GM06990 (cell line): Measurements from ENCODE around the gene USP32.

ENCODE experiments used
- DNase-seq: peaks from one replicate; pipeline ENCODE4 v3.0.0-alpha.2; 2011; ENCODE audit not compliant: insufficient read length; ENCODE audit errors: extremely low read depth
- H3K27me3 ChIP-seq: replicated peaks from 2 replicates; pipeline ENCODE4 v1.6.0; 2011; ENCODE audit warnings: low read length; ENCODE audit not compliant: control insufficient read depth, insufficient read depth
- H3K36me3 ChIP-seq: 2 replicates; pipeline ENCODE4 v1.5.1; 2011; ENCODE audit warnings: low read length; ENCODE audit not compliant: control insufficient read depth, insufficient read depth
- H3K4me3 ChIP-seq: replicated peaks from 2 replicates; pipeline ENCODE4 v1.5.1; 2011; ENCODE audit warnings: low read depth, mild to moderate bottlenecking, control low read depth, low read length
- CTCF ChIP-seq: IDR thresholded peaks from 2 replicates; pipeline ENCODE4 v1.5.1; 2011; ENCODE audit warnings: low read length, control low read depth, mild to moderate bottlenecking, inconsistent platforms; ENCODE audit not compliant: insufficient read depth, poor library complexity, severe bottlenecking

Gene USP32

DNA sequence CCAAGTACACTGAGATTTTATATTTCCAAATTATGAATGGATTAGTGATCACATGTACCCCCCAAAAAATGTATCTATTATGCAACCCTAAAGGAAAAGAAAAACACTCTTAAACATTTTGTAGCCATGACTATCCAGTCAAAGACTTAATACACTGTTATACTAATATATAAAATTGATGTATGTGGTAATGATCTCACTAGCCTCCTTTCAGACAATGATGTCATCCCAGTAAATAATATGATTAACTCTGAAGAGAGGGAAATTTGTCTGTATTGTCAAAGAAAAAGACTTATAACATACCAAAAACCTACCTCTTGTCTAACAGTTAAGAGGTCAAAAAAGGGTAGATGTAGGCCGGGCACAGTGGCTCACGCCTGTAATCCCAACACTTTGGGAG lies 80.7 kb downstream of the USP32 start:
- Histone ChIP-seq H3K4me3 (no peak overlapping the region), H3K36me3 (no peaks in the 10 kb centered on the region; the same call in none of the 2 replicates), H3K27me3 (no peaks in the 10 kb centered on the region)
- no peak for TF ChIP-seq CTCF
- no peak for DNase-seq

DNA sequence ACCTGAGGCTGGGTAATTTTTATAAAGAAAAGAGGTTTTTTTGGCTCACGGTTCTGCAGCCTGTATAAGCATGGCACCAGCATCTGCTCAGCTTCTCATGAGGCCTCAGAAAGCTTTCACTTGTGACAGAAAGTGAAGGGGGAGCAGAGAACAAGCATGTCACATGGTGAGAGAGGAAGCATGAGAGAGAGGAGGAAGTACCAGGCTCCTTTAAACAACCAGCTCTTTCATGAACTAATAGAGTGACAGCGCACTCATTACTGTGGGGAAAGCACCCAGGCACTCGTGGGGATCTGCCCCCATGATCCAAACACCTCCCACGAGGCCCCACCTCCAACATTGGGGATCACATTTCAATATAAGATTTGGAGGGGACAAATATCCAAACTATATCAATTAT lies 86.8 kb downstream of the USP32 start:
- no peak overlapping the region for H3K4me3 ChIP-seq
- DNase-seq = peak; percentile 44
- no peak for TF ChIP-seq CTCF
- no peaks in the 10 kb centered on the region for H3K27me3 ChIP-seq
- H3K36me3 ChIP-seq = no peaks in the 10 kb centered on the region

DNA sequence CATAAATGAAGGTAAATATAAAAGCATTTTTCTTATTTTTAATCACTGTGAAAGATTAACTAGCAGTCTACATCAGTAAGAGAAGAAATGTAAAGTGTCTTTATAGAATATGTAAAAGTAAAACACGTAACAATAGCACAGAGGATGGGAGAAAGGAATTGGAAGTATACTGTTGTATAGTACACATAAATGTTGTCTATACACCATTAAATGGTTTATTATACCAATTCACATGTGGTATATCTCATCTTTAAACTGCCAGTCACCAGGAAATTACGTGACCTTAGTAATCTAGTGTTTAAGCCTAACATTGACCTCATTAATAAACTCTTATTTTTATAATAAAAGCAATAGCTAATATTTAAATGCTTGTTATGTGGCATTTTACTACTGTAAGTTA lies 87.4 kb downstream of the USP32 start:
- Histone ChIP-seq H3K36me3 (no peaks in the 10 kb centered on the region), H3K27me3 (no peaks in the 10 kb centered on the region), H3K4me3 (no peak overlapping the region)
- no peak for TF ChIP-seq CTCF
- no peak for DNase-seq

DNA sequence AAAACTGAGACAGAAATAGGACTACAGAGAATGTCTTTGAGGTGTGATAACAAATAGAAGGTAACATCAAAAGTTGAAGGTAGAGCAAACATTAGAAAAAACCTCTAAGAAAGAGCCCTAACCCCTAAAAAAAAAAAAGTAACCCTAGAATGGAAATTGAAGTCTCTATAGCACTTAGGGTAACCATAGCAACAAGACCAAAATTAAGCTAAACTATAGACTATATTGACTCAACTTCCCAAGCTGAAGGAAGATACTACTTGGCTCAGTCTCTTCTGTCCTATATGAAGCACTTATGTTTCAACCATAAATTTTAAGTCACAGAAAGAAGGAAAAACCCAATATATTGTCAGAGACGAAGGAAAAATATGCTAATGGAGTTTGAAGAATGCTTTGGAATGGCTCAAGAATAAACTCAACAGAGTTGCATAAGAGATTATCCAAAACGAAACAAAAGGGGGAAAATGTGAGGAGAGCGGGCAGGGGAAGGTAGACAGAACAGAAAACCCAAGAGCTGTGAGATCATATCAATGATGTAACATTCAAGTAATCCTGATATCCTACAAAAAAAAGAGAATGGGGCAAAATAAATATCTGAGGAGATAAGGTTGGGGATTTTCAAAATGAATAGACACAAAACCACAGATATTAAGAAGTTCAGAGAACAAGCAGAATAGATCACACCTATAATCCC lies 88.4 kb downstream of the USP32 start:
- Histone ChIP-seq H3K27me3 (no peaks in the 10 kb centered on the region), H3K4me3 (no peak overlapping the region), H3K36me3 (no peaks in the 10 kb centered on the region; the same call in 1 of the 2 replicates)
- no peak for TF ChIP-seq CTCF
- DNase-seq = no peak

DNA sequence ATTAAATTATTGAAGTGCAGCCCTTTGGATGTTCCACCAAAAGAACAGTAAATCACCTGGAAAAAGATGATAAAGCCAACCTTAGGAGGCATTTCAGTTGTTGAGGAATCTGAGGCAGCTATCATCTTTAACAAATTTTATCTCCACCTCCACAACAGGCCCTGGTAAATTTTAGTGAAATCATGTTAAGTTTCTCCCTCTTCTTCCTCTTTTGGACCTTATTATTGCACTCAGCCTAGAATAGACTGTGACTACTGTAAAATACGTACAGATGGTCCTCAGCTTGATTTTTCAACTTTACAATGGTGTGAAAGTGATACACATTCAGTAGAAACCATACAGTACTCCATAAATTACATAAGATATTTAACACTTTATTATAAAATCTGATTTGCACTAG lies 90.3 kb downstream of the USP32 start:
- Histone ChIP-seq H3K27me3 (no peaks in the 10 kb centered on the region), H3K4me3 (no peak overlapping the region), H3K36me3 (no peaks in the 10 kb centered on the region; the same call in 1 of the 2 replicates)
- TF ChIP-seq CTCF = no peak
- DNase-seq = no peak

- no peak for TF ChIP-seq CTCF
- no peaks in the 10 kb centered on the region for H3K27me3 ChIP-seq
- DNase-seq = no peak
- no peak overlapping the region for H3K4me3 ChIP-seq
- no peaks in the 10 kb centered on the region; the same call in 1 of the 2 replicates for H3K36me3 ChIP-seq
These were observed 91.0 kb downstream of the USP32 start for GRCh38 chr17:60300949-60301348.
